Esophagus squamous epithelium (tissue), 5 donors: Measurements from ENCODE around the gene PEDS1. TPM values are rescaled to one million over a fixed set of nuclear protein-coding genes. Genes with fewer than 3 reads are reported as not detected.

Source experiments
- DNase-seq: peaks from one replicate; lab custom pipeline; 2025; lab: John Stamatoyannopoulos, UW
- H3K27ac ChIP-seq, 4 donors: fragments of 200-600 bp; sonication (generic); one replicate each; pipeline ENCODE4 v1.5.1; 2016 to 2019; ENCODE audit warnings: mild to moderate bottlenecking in 1 of 4
- H3K27me3 ChIP-seq, 4 donors: fragments of 200-600 bp; sonication (generic); 1 replicate in 3 of 4; 2 replicates in 1 of 4; pipeline versions ENCODE4 v1.5.1 to v1.6.0; 2017 to 2021; ENCODE audit warnings: antibody characterized with exemption in 1 of 4
- H3K36me3 ChIP-seq, 3 donors: fragments of 200-600 bp; sonication (generic); one replicate each; pipeline ENCODE4 v1.5.1; 2016 to 2019
- H3K4me1 ChIP-seq, 3 donors: fragments of 200-600 bp; sonication (generic); one replicate each; pipeline ENCODE4 v1.5.1; 2017 to 2019
- H3K4me3 ChIP-seq, 4 donors: fragments of 200-600 bp; sonication (generic); 1 replicate in 3 of 4; 2 replicates in 1 of 4; pipeline ENCODE4 v1.5.1; 2016 to 2019; ENCODE audit warnings: mild to moderate bottlenecking in 2 of 4, moderate library complexity in 1 of 4
- H3K9me3 ChIP-seq, 3 donors: fragments of 200-600 bp; sonication (generic); one replicate each; pipeline ENCODE4 v1.5.1; 2016 to 2019
- POLR2A ChIP-seq, 4 donors: fragments of 450-650 bp; IDR thresholded peaks; one replicate each; pipeline ENCODE4 v1.6.1; 2017; ENCODE audit warnings: antibody characterized with exemption in 4 of 4, mild to moderate bottlenecking in 4 of 4, moderate library complexity in 3 of 4
- WGBS, 2 donors: methylation state at CpG; one replicate each; pipeline ENCODE4 v1.1.5; 2018; 5-methylcytosine and 5-hydroxymethylcytosine counted together
- intact Hi-C: fragments of 100-400 bp; cut with DNase I; formaldehyde crosslinking; loops from one replicate; pipeline ENCODE4 v1.15.0; 2022
- total RNA-seq, 4 donors: library from RNA; depleted of rRNA; stranded (reverse); fragments of >200 nt; gene quantifications; one replicate each; pipeline ENCODE4 v1.1.0, GENCODE V29; 2016
- TF ChIP-seq, protein P1 (sequence below), 6 experiments: fragments of 450-650 bp in 4 of 6; fragments of 200-600 bp in 2 of 6; sonication (generic) in 2 of 6; IDR thresholded peaks; one replicate each; pipeline ENCODE4 v1.5.1; 2016 to 2019; ENCODE audit warnings: antibody characterized with exemption in 6 of 6, mild to moderate bottlenecking in 4 of 6, moderate library complexity in 4 of 6
- donor health status: DM: yes; HTN: yes; CAD: no.

Gene PEDS1
- total RNA-seq, 4 donors from 2014 or later = 32.8 to 54.0 (median 46.7) TPM

DNA sequence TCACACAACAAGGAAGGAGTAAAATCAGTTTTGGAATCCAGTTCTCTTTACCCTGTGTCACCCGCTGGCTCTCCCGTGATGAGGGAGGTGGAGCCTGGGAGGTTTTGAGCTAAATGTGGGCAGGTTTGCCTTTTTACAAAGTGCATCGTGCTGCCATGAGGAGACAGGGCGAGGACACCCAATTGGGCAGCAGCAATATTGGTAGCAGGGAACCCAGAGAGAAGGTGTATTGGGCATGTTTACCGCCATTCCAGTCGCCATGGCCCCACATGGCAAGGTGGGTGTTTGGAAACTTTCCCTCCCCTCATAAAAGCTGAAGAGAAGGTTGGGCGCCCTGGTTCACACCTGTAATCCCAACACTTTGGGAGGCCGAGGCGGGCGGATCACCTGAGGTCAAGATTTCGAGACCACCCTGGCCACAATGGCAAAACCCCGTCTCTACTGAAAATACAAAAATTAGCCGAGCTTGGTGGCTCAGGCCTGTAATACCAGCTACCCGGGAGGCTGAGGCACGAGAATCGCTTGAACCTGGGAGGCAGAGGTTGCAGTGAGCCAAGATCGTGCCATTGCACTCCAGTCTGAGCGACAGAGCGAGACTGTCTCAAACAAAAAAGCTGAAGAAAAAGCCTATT lies 37.0 kb downstream of the PEDS1 start:
- Histone ChIP-seq H3K4me1 (peaks cover 16 to 52% (median 29%) of the 10 kb centered on the region in 3 donors), H3K27ac (peak overlapping the region; percentile 60 to 98 (median 74)), H3K9me3 (no peaks in the 10 kb centered on the region), H3K36me3 (no peaks in the 10 kb centered on the region), H3K27me3 (no peaks in the 10 kb centered on the region), H3K4me3 (peak overlapping the region; percentile 32 to 67 (median 48))
- no peak for TF ChIP-seq POLR2A (IDR thresholded peaks at IDR 0.05)
- TF ChIP-seq, protein P1, sequence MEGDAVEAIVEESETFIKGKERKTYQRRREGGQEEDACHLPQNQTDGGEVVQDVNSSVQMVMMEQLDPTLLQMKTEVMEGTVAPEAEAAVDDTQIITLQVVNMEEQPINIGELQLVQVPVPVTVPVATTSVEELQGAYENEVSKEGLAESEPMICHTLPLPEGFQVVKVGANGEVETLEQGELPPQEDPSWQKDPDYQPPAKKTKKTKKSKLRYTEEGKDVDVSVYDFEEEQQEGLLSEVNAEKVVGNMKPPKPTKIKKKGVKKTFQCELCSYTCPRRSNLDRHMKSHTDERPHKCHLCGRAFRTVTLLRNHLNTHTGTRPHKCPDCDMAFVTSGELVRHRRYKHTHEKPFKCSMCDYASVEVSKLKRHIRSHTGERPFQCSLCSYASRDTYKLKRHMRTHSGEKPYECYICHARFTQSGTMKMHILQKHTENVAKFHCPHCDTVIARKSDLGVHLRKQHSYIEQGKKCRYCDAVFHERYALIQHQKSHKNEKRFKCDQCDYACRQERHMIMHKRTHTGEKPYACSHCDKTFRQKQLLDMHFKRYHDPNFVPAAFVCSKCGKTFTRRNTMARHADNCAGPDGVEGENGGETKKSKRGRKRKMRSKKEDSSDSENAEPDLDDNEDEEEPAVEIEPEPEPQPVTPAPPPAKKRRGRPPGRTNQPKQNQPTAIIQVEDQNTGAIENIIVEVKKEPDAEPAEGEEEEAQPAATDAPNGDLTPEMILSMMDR (IDR thresholded peaks at IDR 0.05) = no peak
- intact Hi-C loops = no loop called here
- WGBS, 2 donors = 80 to 86% methylated on average over 16 to 19 of the region's 19 CpGs
- DNase-seq = no peak

GRCh38 chr20:50115591-50116367 lies 37.7 kb downstream of the PEDS1 start:
- H3K4me1 ChIP-seq = peaks cover 18 to 52% (median 32%) of the 10 kb centered on the region in 3 donors
- H3K9me3 ChIP-seq = no peaks in the 10 kb centered on the region
- peak overlapping the region; percentile 32 to 67 (median 48) for H3K4me3 ChIP-seq
- no peaks in the 10 kb centered on the region for H3K36me3 ChIP-seq
- 0% methylated on average over 23 to 24 of the region's 24 CpGs for WGBS, 2 donors
- H3K27me3 ChIP-seq = no peaks in the 10 kb centered on the region
- intact Hi-C loops = no loop called here
- DNase-seq = peak; percentile 80
- peak overlapping the region; percentile 60 to 98 (median 74) for H3K27ac ChIP-seq
- TF ChIP-seq, protein P1 (IDR thresholded peaks at IDR 0.05) = peak in 1 of 6 experiments; percentile 46
- peak in 2 of 4 donors; percentile 42 to 70 for TF ChIP-seq POLR2A (IDR thresholded peaks at IDR 0.05)

- TF ChIP-seq, protein P1 (IDR thresholded peaks at IDR 0.05) = no peak
- no peak for TF ChIP-seq POLR2A (IDR thresholded peaks at IDR 0.05)
- no peaks in the 10 kb centered on the region for H3K36me3 ChIP-seq
- DNase-seq = no peak
- WGBS, 2 donors = 53% methylated on average over 6 of the region's 6 CpGs
- intact Hi-C loops = no loop called here
- H3K4me3 ChIP-seq = peak overlapping the region; percentile 32 to 67 (median 48)
- peak overlapping the region; percentile 60 to 98 (median 74) for H3K27ac ChIP-seq
- no peaks in the 10 kb centered on the region for H3K9me3 ChIP-seq
- H3K4me1 ChIP-seq = peaks cover 24 to 55% (median 39%) of the 10 kb centered on the region in 3 donors
- no peaks in the 10 kb centered on the region for H3K27me3 ChIP-seq
Observed at GRCh38 chr20:50115041-50115512, 38.4 kb downstream of the PEDS1 start.

- no peak for TF ChIP-seq POLR2A (IDR thresholded peaks at IDR 0.05)
- TF ChIP-seq, protein P1 (IDR thresholded peaks at IDR 0.05) = no peak
- peak overlapping the region; percentile 75 to 100 (median 98) for H3K4me3 ChIP-seq
- H3K4me1 ChIP-seq = peaks cover 31 to 70% (median 54%) of the 10 kb centered on the region in 3 donors
- no peaks in the 10 kb centered on the region for H3K27me3 ChIP-seq
- DNase-seq = no peak
- peaks cover 0 to 4% (median 0%) of the 10 kb centered on the region in 3 donors for H3K36me3 ChIP-seq
- peak overlapping the region; percentile 98 to 100 (median 98) for H3K27ac ChIP-seq
- 11 to 14% methylated on average over 11 of the region's 11 CpGs for WGBS, 2 donors
- H3K9me3 ChIP-seq = no peaks in the 10 kb centered on the region
- intact Hi-C loops = no loop called here
Observed at GRCh38 chr20:50113420-50114224, 39.9 kb downstream of the PEDS1 start.
